ENCODE results near the gene WNT4. TPM values are rescaled to one million over a fixed set of nuclear protein-coding genes. Genes with fewer than 3 reads are reported as not detected.

Gene WNT4
- total RNA-seq, 3 donors from 2014 or later, result not detected

- ATAC-seq, result no peak
- Mint-ChIP-seq H3K4me1 (ENCODE audit: low read depth) (no peaks in the 10 kb centered on the region), H3K4me3 (no peak overlapping the region), H3K36me3 (ENCODE audit: insufficient read depth) (no peaks in the 10 kb centered on the region), H3K27me3 (ENCODE audit: low read depth) (peaks cover 26% of the 10 kb centered on the region), H3K9me3 (no peaks in the 10 kb centered on the region)
- no peak for DNase-seq
These were observed 11.0 kb upstream of the WNT4 start for GRCh38 chr1:22153660-22154437.

DNA sequence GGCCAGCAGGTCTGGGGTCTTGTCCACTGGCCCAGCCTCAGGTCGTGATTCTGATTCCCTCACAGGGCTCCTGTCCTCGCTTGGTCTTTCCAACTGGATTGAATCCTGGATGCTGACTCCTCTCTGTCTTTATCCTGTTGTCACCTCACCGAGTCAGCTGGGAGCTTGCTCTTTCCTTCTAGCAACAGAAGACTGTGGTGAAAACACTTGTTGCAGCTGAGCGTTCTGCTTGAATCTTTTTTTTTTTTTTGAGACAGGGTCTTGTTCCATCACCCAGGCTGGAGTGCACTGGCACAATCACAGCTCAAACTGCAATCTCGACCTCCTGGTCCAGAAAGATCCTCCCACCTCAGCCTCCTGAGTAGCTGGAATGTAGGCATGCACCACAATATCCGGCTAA is 8.0 kb upstream of the WNT4 start:
- Mint-ChIP-seq H3K4me3 (no peak overlapping the region), H3K27me3 (ENCODE audit: low read depth) (peaks cover 42% of the 10 kb centered on the region), H3K9me3 (no peaks in the 10 kb centered on the region), H3K4me1 (ENCODE audit: low read depth) (no peaks in the 10 kb centered on the region), H3K36me3 (ENCODE audit: insufficient read depth) (no peaks in the 10 kb centered on the region)
- DNase-seq, result no peak
- ATAC-seq, result no peak

GRCh38 chr1:22142315-22143064 is 407 bp downstream of the WNT4 start:
- no peaks in the 10 kb centered on the region for H3K9me3 Mint-ChIP-seq
- no peak overlapping the region for H3K4me3 Mint-ChIP-seq
- no peak for DNase-seq
- ATAC-seq, result peak; percentile 49 to 57
- H3K27me3 Mint-ChIP-seq (ENCODE audit: low read depth), result peaks cover 51% of the 10 kb centered on the region
- no peaks in the 10 kb centered on the region for H3K36me3 Mint-ChIP-seq (ENCODE audit: insufficient read depth)
- peaks cover 8% of the 10 kb centered on the region for H3K4me1 Mint-ChIP-seq (ENCODE audit: low read depth)

DNA sequence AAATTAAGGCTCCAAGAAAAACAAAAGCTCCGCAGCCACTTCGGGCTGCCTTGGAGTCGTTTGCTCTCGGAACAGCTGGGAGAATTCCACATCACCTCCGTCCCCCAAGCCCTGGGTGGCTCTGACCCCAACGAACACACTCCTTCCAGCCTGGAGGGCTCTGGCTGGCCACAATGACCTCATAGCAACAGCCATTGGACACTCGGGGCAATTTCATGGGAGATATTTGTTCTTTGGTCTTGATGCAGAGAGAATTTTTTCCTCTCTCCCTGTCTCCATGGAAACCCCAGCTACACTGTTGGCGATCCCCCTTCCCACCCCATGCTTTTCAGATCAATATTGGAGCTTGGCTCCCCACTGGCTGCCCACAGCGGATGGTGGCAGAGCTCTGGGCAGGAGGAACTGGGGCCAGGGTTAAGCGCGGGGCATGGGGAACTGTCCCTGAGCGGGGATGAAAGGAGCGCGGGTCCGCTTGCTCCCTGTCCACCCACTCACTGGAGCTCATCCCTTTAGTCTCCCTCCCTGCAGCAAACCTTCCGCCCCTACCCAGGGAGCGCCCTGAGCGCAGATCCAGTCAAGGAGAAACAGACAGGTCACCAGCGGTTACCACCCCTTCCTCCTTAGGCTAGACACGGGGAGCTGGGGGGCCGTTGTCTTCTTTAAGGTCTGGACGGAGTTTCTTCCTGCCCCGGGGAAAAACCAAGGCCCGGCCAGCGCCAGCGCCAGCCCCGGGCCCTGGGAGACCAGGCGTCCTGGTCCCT is 1.2 kb downstream of the WNT4 start:
- DNase-seq, result no peak

GRCh38 chr1:22140694-22141093 is 2.2 kb downstream of the WNT4 start:
- no peaks in the 10 kb centered on the region for H3K36me3 Mint-ChIP-seq (ENCODE audit: insufficient read depth)
- peaks cover 39% of the 10 kb centered on the region for H3K27me3 Mint-ChIP-seq (ENCODE audit: low read depth)
- peaks cover 8% of the 10 kb centered on the region for H3K4me1 Mint-ChIP-seq (ENCODE audit: low read depth)
- DNase-seq (no peak), ATAC-seq (no peak)
- H3K9me3 Mint-ChIP-seq, result no peaks in the 10 kb centered on the region
- no peak overlapping the region for H3K4me3 Mint-ChIP-seq

More for the DNA sequence above, 1.2 kb downstream of the WNT4 start:
- no peaks in the 10 kb centered on the region for H3K9me3 Mint-ChIP-seq
- ATAC-seq, result peak in 1 of 2 donors; percentile 4
- H3K4me1 Mint-ChIP-seq (ENCODE audit: low read depth), result peaks cover 8% of the 10 kb centered on the region
- peaks cover 47% of the 10 kb centered on the region for H3K27me3 Mint-ChIP-seq (ENCODE audit: low read depth)
- H3K36me3 Mint-ChIP-seq (ENCODE audit: insufficient read depth), result no peaks in the 10 kb centered on the region
- peak overlapping the region; percentile 48 for H3K4me3 Mint-ChIP-seq

GRCh38 chr1:22139817-22140216 is 3.1 kb downstream of the WNT4 start:
- DNase-seq (no peak), ATAC-seq (no peak)
- H3K9me3 Mint-ChIP-seq, result no peaks in the 10 kb centered on the region
- H3K4me3 Mint-ChIP-seq, result no peak overlapping the region
- no peaks in the 10 kb centered on the region for H3K36me3 Mint-ChIP-seq (ENCODE audit: insufficient read depth)
- peaks cover 33% of the 10 kb centered on the region for H3K27me3 Mint-ChIP-seq (ENCODE audit: low read depth)
- peaks cover 8% of the 10 kb centered on the region for H3K4me1 Mint-ChIP-seq (ENCODE audit: low read depth)

DNA sequence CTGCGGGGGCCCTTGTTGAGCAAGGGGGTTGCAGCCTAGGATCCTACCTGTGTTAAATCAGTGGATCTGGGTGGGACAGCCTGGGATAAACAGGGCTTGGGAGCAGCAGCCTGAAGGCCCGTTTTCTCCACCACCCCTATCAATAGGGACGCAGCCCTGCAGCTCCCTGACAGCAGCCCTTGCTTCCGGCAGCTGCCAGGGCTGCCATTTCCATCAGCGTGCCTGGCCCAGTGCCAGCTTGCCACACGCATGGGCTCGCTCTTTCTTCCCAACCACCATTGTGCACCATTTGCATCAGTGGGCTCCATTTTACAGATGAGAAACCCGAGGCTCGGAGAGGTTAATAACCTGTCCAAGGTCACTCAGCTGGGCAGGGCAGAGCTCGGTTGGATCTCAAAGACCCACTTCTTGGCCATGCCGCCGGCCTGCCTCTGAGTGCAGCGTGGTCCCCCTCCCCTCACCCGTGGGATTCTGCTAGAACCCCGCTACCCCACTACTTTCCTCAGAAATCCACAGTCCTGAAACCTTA is 3.8 kb downstream of the WNT4 start:
- no peaks in the 10 kb centered on the region for H3K9me3 Mint-ChIP-seq

GRCh38 chr1:22137004-22137720 is 5.7 kb downstream of the WNT4 start:
- Mint-ChIP-seq H3K4me3 (no peak overlapping the region), H3K4me1 (ENCODE audit: low read depth) (peaks cover 2% of the 10 kb centered on the region), H3K36me3 (ENCODE audit: insufficient read depth) (no peaks in the 10 kb centered on the region), H3K27me3 (ENCODE audit: low read depth) (peaks cover 22% of the 10 kb centered on the region), H3K9me3 (no peaks in the 10 kb centered on the region)
- DNase-seq (no peak), ATAC-seq (no peak)

More for the DNA sequence above, 3.8 kb downstream of the WNT4 start:
- no peak for DNase-seq
- peaks cover 8% of the 10 kb centered on the region for H3K4me1 Mint-ChIP-seq (ENCODE audit: low read depth)
- peaks cover 26% of the 10 kb centered on the region for H3K27me3 Mint-ChIP-seq (ENCODE audit: low read depth)
- H3K4me3 Mint-ChIP-seq, result no peak overlapping the region
- no peak for ATAC-seq
- no peaks in the 10 kb centered on the region for H3K36me3 Mint-ChIP-seq (ENCODE audit: insufficient read depth)

- Mint-ChIP-seq H3K4me3 (no peak overlapping the region), H3K27me3 (ENCODE audit: low read depth) (peaks cover 2% of the 10 kb centered on the region), H3K9me3 (no peaks in the 10 kb centered on the region), H3K36me3 (ENCODE audit: insufficient read depth) (no peaks in the 10 kb centered on the region), H3K4me1 (ENCODE audit: low read depth) (no peaks in the 10 kb centered on the region)
- DNase-seq (no peak), ATAC-seq (no peak)
These were observed 9.0 kb downstream of the WNT4 start for GRCh38 chr1:22133931-22134324.

GRCh38 chr1:22133247-22133930 is 9.5 kb downstream of the WNT4 start:
- Mint-ChIP-seq H3K9me3 (no peaks in the 10 kb centered on the region), H3K4me3 (no peak overlapping the region), H3K36me3 (ENCODE audit: insufficient read depth) (no peaks in the 10 kb centered on the region), H3K27me3 (ENCODE audit: low read depth) (peaks cover 2% of the 10 kb centered on the region), H3K4me1 (ENCODE audit: low read depth) (no peaks in the 10 kb centered on the region)
- DNase-seq (no peak), ATAC-seq (no peak)

DNA sequence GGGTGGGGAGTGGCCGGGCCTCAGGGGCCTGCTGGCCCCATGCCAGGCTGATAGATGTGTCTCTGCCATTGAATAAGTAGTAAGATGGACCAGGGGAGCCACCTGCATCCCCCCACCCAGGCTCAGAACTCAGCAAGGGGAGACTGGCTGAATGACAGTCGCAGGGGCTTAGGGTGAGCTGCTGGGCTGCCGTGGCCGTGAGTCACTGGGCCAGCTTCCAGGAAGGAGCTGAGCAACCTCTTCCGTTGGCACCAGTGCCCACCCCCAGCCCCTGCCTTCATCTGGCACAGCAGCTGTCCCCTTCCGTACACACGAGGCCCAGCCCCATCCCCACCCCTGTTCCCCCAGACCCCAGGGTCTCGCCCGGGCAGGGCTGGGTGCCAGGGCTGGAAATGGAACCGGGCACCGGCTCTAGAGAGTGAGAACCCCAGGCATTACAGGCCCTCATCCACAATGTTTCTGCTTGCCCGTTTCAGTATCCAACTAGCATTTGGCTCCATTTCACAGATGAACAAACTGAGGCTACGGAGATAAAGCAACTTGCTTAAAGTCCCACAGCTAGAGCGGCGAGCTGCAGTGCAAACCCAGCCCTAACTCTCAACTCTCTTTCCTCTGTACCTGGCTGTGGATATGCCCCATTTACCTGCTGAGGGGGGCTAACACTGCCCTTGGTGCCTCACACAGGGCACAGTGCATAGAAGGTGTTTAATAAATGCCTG is 10.2 kb downstream of the WNT4 start:
- no peak for ATAC-seq
- Mint-ChIP-seq H3K4me1 (ENCODE audit: low read depth) (no peaks in the 10 kb centered on the region), H3K27me3 (ENCODE audit: low read depth) (peaks cover 2% of the 10 kb centered on the region)

DNA sequence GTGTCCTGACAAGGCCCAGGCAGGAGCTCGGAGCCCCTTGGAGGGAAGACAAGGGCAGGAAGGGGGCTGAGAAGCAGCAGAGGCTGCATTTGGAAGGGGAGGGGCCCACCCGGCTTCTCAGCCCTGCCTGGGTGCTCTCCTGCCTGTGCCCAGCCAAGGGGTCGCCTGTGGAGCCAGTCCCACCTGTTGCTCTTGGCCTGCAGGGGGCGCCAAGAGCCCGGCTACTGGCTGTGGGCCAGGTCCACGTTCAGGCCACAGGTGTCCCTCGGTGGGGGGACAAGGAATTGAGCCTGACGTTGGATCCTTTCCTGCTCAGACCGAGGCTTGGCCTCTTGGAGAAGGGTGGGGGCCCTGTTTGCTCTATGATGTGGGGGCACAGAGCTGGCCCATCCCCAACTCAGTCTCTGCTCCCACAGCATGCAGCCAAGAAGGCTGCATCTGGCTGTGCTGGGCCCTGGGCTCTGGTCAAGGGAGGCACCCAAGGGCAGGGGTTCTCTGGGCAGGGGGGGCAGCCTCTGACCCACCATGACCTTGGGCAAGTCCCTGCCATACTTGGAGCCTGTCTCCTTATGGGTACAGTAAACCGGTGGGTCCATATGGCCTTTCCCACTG is 10.9 kb downstream of the WNT4 start:
- ATAC-seq, result peak; percentile 75 to 82

More for the DNA sequence above, 10.2 kb downstream of the WNT4 start:
- no peaks in the 10 kb centered on the region for H3K9me3 Mint-ChIP-seq
- no peaks in the 10 kb centered on the region for H3K36me3 Mint-ChIP-seq (ENCODE audit: insufficient read depth)
- H3K4me3 Mint-ChIP-seq, result no peak overlapping the region
- DNase-seq, result no peak

More for the DNA sequence above, 10.9 kb downstream of the WNT4 start:
- Mint-ChIP-seq H3K27me3 (ENCODE audit: low read depth) (peaks cover 2% of the 10 kb centered on the region), H3K4me1 (ENCODE audit: low read depth) (no peaks in the 10 kb centered on the region), H3K36me3 (ENCODE audit: insufficient read depth) (no peaks in the 10 kb centered on the region), H3K9me3 (no peaks in the 10 kb centered on the region), H3K4me3 (no peak overlapping the region)
- peak; percentile 49 for DNase-seq

Data from activated T-cell treated with anti-CD3 and anti-CD28 coated beads, Interleukin-2, amount 50 U/mL, for 4 hours (primary cell).